GM18526 (cell line): Measurements from ENCODE around the gene MTRFR.
A peak's percentile ranks its signal among the peaks of the same experiment; 100 is the strongest.

ENCODE experiments used
- POLR2A ChIP-seq: IDR thresholded peaks from 3 replicates; pipeline ENCODE4 v1.6.1; 2011; ENCODE audit not compliant: insufficient read length; ENCODE audit errors: extremely low read depth

MTRFR gene

DNA sequence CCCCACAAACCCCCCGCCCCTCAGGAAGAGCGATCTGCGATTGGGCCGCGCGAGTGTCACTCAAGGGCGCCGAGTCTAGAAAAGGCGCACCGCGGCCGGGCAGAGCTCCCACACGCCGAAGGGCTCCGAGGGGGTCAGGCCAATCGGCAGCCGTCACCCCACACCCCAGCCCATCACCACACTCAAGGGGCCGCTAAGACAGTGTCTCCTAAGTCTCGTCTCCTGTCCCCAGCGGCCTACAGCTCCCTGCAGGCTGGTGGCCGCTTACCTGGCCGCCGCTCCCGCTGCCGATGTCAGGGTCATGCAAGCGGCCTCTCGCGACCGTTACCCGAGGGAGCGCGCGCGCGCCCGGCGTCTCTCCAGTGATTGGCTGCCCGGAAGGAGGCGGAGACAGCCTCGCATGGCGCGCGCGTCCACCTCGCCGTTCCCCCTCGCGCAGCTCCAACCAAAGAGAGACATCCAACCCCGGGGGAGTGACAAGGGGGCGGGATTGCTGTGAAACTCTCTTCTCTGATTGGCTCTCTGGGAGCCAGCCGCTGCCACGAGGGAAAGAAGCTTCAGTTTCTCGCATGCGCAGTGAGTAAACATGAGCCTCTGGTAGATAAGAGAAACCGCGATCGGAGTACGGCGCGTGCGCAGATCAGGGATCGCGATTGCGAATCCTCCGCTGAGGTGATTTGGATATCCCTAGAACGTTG is at the start of gene MTRFR, which contains the start of gene MPHOSPH9:
MTRFR (plus strand) TSS at position 630 of the 698 bp plus-strand sequence. CDS start 20,239 bp downstream, outside the sequence.
MPHOSPH9 (minus strand) TSS at position 335 of the 698 bp plus-strand sequence. CDS start 2,777 bp downstream, outside the sequence.
- peak; percentile 100 for TF ChIP-seq POLR2A

DNA sequence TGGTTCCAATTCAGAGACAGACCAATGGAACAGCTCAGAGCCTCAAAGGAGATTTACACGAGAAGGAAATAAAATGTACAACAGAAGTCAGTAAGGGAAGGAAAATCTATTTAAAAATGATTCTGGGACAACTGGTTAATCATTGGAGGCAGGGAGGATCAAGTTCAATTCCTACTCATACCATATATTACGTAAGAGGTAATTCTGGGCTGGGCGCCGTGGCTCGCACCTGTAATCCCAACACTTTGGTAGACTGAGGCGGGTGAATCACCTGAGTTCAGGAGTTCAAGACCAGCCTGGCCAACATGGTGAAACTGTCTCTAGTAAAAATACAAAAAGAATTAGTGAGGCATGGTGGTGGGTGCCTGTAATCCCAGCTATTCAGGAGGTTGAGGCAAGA is 45.6 kb upstream of the MTRFR start:
- TF ChIP-seq POLR2A, result no peak

DNA sequence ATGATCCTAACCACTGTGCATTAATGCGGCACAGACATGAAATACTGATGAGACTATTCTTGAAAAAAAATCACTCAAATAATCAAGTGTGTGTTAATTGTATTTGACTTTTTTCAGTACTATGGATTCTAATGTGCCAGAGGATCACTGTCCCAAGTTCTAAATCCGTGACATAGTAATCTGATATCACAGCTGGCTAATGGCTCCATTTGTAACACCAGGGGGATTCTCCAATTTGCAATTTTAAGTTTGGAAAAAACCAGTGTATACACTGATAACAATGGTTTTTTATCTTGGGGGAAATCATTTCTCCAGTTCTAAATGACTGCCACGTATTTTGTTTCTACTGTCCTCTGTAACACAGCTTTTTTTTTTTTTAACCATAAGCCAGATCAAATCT is 33.3 kb upstream of the MTRFR start:
- no peak for TF ChIP-seq POLR2A

DNA sequence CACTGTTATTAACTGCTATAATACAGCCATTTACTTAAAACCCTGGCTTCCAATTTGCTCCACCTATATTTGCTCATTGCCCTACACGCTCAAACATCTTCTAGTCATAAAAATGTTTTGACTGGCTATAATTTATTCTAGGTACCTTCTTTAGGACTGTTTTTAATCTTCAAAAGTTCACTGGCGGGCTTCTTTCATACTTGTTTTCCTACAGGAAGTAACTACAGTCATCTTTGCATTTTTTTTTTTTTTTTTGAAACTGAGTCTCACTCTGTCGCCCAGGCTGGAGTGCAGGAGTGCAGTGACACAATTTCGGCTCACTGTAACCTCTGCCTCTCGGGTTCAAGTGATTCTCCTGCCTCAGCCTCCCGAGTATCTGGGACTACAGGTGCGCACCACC is 32.8 kb upstream of the MTRFR start:
- no peak for TF ChIP-seq POLR2A

DNA sequence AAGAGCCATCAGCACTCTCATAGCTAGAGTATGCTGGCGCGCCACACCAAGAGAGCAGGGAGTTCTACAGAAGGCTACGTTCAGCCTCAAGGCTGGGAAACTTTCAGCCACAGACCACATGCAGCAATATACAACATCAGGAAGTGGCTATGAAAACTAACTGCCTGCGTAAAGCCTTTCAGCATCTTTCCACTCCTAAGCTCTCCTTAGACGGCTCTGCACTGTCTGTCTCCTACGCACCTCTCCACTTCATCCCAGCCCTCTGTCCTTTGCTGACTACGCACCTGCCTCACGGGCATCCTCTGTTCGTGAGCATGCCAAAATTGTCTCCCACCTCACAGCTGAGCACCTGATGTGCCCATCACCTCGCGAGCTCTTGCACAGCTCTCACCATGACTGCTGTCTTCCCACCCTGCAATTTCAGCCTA is 10.0 kb upstream of the MTRFR start:
- no peak for TF ChIP-seq POLR2A

DNA sequence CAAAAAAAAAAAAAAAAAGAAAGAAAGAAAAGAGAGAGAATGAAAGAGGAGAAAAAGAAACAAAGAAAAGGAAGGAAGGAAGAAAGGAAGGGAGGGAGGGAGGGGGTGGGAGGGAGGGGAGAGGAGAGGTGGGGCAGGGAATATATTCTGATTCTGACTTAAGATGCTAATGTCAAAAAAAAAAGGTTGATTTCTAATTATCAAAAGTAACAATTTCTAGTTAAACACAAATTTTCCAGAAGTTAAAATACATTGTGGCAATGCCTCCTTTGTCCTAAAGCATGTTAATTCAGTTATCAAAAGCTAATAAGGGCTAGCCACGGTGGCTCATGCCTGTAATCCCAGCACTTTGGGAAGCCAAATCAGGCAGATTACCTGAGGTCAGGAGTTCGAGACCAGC is 7.8 kb upstream of the MTRFR start:
- no peak for TF ChIP-seq POLR2A

DNA sequence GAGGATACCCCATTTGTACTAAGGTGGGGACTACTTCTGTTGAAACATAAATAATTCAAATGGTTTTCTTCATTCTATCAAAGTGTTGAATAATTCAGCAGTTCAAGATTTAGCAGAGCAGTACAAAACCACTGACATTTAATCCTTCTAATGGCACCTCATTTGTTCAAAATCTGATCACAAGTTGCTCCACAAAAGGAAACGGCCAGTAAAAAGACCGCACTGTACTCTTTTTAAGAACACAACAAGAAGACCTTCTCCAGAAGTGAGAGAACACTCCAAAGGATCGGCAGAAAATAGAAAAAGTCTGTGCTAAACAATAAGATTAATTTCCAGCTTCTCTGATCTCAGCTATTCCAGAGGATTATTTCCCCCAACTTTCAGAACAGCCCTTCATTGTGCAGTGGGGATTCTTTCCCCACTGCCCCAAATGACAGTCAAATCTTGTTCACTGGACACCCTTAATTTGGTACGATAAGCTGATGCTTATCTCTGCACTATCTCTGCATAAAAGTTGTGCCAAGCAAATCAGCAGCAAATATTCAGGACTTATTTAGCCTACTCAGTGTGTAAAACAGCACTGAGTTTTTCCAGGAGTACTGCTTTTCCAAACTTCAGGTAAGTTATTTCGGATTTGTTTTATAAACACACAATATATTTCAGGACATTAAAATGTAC is 5.5 kb upstream of the MTRFR start:
- TF ChIP-seq POLR2A, result no peak

DNA sequence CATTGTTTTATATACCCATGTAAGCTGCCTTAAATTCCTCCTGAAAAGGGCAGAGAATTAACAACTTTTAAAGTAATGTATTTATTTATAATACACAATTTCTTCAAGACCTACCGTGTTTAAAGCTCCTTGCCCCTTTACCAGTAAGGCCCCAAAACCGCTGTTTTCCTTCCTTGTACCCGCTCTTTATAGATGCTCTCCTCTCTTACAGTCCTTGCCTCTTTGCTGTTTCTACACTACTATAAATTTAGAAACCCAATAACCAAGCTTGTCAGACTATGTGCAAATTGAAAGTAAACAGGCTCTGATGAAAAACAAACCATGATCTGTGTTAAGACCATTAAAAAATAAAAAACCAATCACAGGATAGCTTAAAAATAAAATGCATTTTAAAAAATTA is 4.2 kb upstream of the MTRFR start:
- no peak for TF ChIP-seq POLR2A

DNA sequence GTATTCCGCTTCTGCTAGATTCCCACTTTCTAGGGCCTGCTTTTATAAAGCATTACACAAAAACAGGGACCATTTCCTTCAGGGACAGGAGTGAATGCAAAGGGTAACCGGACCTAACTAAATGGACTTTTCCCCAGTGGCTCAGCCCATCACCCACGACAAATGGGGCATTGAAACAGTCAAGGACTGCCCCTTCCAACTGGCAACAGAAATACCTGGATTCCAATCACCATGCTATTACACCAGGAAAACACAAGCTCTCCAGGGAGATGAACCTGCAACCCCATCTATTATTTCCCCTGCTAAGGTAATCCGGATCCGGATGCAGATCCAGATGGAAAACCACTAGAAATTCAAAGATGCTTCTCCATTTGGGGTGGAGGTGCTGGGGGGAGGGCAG is 1.3 kb upstream of the MTRFR start:
- TF ChIP-seq POLR2A, result no peak

DNA sequence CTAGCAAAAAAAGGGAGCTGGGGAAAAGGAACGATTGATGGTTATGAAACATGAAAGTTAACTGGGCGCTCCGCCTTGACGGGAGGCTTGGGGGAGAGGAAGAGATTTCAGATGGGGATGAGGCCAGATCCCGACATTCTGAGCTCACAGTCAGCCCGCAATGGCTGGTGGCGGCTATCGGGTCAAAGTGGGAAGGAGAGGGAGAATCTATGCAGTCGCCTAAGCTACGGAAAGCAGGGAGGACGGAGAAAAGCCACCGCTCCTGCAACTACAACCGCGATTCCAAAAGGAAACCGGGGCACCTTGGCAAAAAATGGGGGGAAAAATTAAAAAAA is 797 bp upstream of the MTRFR start:
- no peak for TF ChIP-seq POLR2A

DNA sequence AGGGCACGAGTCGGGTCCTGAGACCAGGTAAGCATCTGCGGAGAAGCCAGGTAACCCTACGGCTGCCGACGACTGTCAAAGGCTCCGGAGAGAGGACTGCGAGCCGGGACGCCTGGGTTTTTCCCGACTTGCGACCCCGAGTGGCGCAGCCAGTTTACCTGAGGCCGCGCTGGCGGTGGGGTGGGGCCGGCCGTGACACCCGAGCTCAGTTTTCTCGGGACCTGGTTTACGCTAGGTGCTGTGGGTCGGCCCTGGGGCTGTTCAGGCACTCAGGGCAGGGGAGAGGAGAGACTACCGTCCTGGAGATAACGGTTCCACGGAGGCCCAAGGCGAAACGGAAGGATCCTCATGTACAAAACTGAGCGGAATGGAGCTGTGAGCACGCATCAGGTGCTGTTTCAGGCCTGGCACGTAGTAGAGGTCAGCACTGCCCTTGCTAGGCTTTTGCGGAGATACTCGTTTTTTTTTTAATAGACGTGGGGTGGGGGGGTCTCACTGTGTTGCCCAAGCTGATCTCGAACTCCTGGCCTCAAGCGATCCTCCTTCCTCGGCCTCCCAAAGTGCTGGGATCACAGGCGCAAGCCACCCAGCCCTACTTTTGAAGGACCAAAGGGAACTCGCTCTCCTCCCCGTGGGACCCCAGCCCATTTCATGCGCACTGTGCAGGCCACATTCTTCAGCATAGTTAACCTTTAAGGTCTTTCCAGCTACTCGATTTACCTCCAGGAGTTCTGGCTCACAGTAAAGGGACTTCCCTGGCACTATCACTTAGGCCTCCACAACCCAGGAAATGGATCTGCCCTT is 471 bp downstream of the MTRFR start:
- no peak for TF ChIP-seq POLR2A

DNA sequence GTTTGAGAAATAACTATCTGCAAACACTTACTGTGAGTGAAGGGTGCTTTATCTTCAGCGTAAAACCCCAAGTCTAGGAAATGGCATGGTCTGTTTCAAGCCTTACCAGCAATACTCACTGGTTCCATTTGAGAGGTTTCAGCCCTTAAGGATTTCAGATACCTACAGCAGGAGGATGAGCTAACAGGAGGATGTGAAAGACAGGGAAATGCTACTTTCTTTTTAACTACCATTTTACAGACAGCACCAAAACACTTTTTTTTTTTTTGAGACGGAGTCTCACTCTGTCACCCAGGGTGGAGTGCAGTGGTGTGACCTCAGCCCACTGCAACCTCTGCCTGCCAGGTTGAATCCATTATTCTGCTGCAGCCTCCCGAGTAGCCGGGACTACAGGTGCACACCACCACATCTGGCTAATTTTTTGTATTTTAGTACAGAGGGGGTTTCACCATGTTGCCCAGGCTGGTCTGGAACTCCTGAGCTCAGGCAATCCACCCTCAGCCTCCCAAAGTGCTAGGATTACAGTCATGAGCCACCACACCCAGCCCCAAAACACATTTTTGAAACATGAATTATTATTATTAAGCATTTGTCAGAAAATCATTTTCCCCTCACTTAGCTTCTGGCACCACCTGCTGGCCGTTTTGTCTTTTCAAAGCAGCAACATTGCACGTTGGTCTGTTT is 4.6 kb downstream of the MTRFR start:
- TF ChIP-seq POLR2A, result no peak

DNA sequence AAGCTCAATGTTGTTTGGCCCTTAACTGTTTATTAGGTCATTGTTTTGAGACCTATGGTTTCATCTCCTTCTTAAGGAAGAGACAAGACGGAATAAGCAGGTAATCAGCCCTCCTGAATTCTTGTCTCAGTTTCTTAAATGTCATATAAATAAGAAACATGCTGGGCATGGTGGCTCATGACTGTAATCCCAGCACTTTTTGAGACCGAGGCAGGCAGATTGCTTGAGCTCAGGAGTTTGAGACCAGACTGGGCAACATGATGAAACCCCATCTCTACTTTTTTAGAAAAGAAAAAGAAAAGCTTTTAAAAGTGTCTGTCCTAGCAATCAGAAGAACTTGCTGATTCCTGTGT is 5.1 kb downstream of the MTRFR start:
- TF ChIP-seq POLR2A, result no peak

DNA sequence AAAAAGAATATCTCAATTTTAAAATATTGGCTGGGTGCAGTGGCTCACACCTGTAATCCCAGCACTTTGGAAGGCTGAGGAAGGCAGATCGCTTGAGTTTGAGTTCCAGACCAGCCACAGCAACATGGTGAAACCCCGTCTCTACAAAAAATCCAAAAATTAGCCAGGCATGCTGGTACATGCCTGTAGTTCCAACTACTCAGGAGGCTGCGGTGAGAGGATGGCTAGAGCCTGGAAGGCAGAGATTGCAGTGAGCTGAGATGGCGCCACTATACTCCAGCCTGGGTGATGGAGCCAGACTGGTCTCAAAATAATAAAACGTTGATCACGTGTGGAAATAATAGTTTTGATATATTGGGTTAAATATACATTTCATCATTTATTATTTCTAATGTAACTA is 5.7 kb downstream of the MTRFR start:
- TF ChIP-seq POLR2A, result no peak

DNA sequence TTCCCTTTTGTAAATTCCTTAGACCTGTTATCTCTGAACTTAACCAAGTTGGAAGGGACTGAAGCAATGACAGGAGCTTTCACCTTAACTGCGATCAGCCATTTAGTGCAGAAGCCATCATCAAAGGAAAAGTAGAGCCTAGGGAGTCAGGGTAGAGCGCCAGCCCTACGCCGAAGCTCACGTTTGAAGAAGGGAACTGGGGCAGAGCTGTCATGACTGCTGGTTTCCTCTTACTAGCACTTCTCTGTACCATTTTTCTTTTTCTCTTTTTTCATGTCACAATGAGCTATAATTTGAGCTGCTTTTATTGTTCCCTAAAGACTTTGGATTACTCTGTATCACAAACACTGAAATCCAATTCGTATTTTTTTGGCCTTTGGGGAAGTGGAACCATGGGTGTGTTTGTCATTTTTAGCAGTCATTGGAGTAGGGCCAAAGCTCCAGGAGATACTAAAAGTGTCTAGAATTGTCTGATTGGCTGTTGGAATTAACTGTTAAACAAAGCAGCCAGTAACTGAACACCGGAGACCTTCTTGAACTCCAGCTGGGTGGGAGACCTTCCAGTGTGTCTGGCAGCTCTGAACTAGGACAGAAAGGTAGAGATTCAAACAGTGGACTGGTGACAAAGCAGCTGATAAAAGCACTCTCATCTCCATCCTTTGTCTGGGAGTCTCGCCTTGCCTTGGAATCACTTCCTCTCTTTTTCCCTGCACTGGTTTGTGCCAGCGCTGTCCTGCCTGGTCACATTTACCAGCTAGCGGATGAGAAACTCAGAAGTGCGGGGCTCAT is 9.1 kb downstream of the MTRFR start:
- no peak for TF ChIP-seq POLR2A
